Activated B cell treated with CpG ODN at 0.5 μM for 24 hours (primary cell): ENCODE data around the gene SMAD6. TPM values are rescaled to one million over a fixed set of nuclear protein-coding genes. Genes with fewer than 3 reads are reported as not detected.

Source experiments
- ATAC-seq: fragments of 200-7000 bp; cut with Tn5 transposase; one replicate; pipeline ENCODE4 v1.10.0; 2021; ENCODE audit warnings: low read depth, mild to moderate bottlenecking, moderate library complexity
- CTCF ChIA-PET: fragments of 350-600 bp; sonication (Branson Sonifier 250); formaldehyde crosslinking; loops from one replicate; lab custom pipeline; 2021; ENCODE audit warnings: antibody characterized with exemption; lab: Charles Lee
- POLR2A ChIA-PET: fragments of 350-600 bp; sonication (Branson Sonifier 250); formaldehyde crosslinking; loops from one replicate; lab custom pipeline; 2021; ENCODE audit warnings: antibody characterized with exemption; lab: Charles Lee
- DNase-seq: peaks from one replicate; pipeline ENCODE4 v3.0.0; 2022
- H3K27ac Mint-ChIP-seq: one replicate; pipeline ENCODE4 v1.8.0; 2020; ENCODE audit warnings: mixed read lengths
- H3K27me3 Mint-ChIP-seq: one replicate; pipeline ENCODE4 v1.8.0; 2021; ENCODE audit warnings: mixed read lengths
- H3K36me3 Mint-ChIP-seq: one replicate; pipeline ENCODE4 v1.8.0; 2021; ENCODE audit warnings: low read depth, mixed read lengths
- H3K4me1 Mint-ChIP-seq: one replicate; pipeline ENCODE4 v1.8.0; 2021; ENCODE audit warnings: mixed read lengths
- H3K4me3 Mint-ChIP-seq: one replicate; pipeline ENCODE4 v1.8.0; 2020; ENCODE audit warnings: mild to moderate bottlenecking, mixed read lengths
- H3K9me3 Mint-ChIP-seq: one replicate; pipeline ENCODE4 v1.8.0; 2020; ENCODE audit warnings: mixed read lengths
- intact Hi-C: fragments of 100-400 bp; cut with micrococcal nuclease; formaldehyde crosslinking; loops from one replicate; pipeline ENCODE4 v1.15.1; 2024
- total RNA-seq: library from RNA; stranded (reverse); gene quantifications from 2 replicates; pipeline ENCODE4 v1.2.3, GENCODE V29; 2022
- TF ChIP-seq, protein P1 (sequence below): fragments of 200-600 bp; IDR thresholded peaks from one replicate; pipeline ENCODE4 v1.8.0; 2022; ENCODE audit warnings: antibody characterized with exemption, mild to moderate bottlenecking

The SMAD6 gene
- total RNA-seq, 1 donor from 2014 or later, result 0.04 TPM

DNA sequence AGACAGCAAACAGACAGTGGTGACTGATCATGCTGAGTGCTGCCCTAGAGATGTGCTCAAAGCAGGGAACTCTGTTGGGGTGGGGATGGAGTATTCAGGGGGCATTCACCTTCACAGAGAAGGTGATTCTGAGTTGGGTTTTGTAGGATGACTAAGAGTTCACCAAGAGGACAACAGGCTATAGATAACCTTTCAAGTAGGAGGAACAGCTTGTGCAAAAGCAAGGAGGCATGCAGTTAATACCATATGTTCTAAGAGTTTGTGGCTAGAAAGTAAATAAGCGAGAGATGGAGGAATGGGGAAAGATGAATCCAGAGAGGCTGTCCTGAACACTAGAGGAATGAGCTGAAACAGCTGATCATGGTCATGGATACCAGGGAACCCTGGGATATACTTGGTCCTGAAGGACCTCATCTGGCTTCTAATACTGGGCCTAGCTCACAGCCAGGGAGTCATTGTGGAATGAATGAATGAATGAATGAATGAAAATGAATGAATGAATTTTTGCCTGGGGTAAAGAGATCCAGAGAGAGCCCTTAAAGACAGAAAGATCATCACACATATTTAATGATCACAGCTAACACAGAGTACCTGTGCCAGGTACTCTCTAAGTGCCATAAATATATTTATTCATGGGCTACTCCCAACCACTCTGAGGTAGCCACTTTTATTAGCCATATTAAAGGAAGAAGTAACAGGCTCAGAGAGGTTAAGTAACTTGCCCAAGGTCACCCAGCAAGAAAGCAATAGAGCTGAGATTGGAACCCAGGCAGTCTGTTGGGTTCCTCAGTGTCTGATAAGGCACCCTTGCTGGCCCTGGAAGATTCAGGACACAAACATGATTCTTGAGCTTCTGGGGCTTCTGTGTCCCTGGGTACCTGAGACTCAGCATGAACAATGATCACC lies 22.0 kb downstream of the SMAD6 start:
- ChIA-PET CTCF (interaction anchor here (1.2 kb wide), 1 partner anchor 127 kb away, joined by 3 read pairs; no protein-coding TSS in a partner anchor), POLR2A (no interaction called here)
- TF ChIP-seq, protein P1, sequence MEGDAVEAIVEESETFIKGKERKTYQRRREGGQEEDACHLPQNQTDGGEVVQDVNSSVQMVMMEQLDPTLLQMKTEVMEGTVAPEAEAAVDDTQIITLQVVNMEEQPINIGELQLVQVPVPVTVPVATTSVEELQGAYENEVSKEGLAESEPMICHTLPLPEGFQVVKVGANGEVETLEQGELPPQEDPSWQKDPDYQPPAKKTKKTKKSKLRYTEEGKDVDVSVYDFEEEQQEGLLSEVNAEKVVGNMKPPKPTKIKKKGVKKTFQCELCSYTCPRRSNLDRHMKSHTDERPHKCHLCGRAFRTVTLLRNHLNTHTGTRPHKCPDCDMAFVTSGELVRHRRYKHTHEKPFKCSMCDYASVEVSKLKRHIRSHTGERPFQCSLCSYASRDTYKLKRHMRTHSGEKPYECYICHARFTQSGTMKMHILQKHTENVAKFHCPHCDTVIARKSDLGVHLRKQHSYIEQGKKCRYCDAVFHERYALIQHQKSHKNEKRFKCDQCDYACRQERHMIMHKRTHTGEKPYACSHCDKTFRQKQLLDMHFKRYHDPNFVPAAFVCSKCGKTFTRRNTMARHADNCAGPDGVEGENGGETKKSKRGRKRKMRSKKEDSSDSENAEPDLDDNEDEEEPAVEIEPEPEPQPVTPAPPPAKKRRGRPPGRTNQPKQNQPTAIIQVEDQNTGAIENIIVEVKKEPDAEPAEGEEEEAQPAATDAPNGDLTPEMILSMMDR, result no peak
- Mint-ChIP-seq H3K27ac (no peak overlapping the region), H3K27me3 (peaks cover 15% of the 10 kb centered on the region), H3K4me1 (no peaks in the 10 kb centered on the region), H3K36me3 (no peaks in the 10 kb centered on the region), H3K9me3 (no peaks in the 10 kb centered on the region), H3K4me3 (no peak overlapping the region)
- DNase-seq (no peak), ATAC-seq (no peak)
- intact Hi-C loops, result no loop called here

DNA sequence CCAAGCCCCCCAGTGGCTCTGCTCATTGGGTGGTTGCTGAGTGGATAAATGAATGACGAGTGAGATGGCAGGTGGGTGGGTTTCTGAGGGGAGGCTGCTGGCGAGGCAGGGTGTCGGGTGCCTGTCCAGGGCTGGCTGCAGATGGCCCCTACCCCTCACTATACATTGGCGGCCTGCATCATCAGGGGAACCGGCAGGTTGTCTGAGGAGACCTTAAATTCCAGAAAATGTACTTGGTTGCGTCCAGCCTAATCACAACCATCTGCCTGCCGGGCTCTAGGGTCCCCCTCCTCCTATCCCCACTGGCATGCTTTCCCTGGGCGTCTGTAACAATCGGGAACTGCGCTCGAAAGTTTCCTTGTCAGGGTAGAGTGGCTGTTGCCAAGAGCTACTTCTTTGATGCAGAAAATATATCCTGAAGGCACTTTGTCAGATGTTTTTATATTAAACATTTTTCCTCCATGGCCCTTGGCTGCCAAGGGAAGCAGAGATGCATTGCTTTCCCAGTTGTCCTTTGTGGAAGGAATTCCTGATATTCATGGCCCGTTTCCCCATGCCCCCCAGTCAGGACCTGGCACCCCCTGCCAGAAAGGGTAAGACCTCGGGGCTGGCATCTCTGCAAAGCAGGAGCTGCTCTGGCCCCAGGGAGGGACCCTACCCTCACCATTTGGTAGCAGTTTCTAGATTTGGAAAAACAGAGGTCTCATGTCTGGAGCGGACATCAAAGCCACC lies 22.9 kb downstream of the SMAD6 start:
- POLR2A ChIA-PET, result no interaction called here
- Mint-ChIP-seq H3K9me3 (no peaks in the 10 kb centered on the region), H3K36me3 (no peaks in the 10 kb centered on the region), H3K4me3 (no peak overlapping the region), H3K27me3 (peaks cover 7% of the 10 kb centered on the region), H3K4me1 (no peaks in the 10 kb centered on the region), H3K27ac (no peak overlapping the region)
- intact Hi-C loops, result no loop called here
- ATAC-seq, result no peak
- TF ChIP-seq, protein P1, result no peak
- CTCF ChIA-PET, result no interaction called here
- DNase-seq, result no peak

DNA sequence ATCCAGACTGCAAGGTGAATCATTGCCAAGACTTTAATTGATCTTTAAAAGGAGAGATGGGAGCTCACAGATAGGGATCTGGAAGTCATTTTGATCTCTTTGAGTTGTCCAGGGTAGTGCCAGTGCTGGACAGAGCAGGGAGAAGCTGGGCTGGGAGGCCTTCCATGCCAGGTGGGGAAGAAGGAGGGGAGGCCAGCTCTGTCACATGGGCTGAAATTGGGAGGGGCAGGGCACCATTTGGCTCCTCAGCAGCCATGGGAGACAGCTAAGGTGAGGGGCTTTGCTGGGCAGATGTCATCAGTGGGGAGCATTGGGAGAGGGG lies 23.4 kb downstream of the SMAD6 start:
- TF ChIP-seq, protein P1, result no peak
- H3K4me1 Mint-ChIP-seq, result no peaks in the 10 kb centered on the region
- no peak overlapping the region for H3K4me3 Mint-ChIP-seq
- intact Hi-C loops, result no loop called here
- H3K36me3 Mint-ChIP-seq, result no peaks in the 10 kb centered on the region
- ATAC-seq (no peak), DNase-seq (no peak)
- ChIA-PET POLR2A (no interaction called here), CTCF (no interaction called here)
- H3K27me3 Mint-ChIP-seq, result peaks cover 7% of the 10 kb centered on the region
- H3K27ac Mint-ChIP-seq, result no peak overlapping the region
- no peaks in the 10 kb centered on the region for H3K9me3 Mint-ChIP-seq

DNA sequence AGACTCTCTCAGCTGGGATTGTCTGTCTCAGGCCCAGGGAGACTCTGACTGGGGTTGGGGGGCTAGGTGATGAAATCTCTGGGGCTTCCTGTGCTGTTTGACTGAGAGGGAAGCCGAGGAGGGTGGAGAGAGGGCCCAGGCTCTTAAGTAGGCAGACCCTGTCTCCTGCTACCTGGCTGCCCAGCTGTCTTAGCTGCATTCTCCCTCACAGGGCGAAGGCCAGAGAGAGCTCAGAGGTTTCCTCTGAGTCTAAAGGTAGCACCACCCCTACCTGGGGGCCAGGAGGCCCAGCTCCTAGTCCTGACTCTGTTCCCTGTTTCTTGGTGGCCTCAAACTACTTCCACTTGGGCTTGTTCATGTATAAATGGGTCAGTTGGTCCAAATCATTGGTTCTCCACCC lies 24.4 kb downstream of the SMAD6 start:
- peaks cover 2% of the 10 kb centered on the region for H3K27me3 Mint-ChIP-seq
- POLR2A ChIA-PET, result no interaction called here
- H3K4me1 Mint-ChIP-seq, result no peaks in the 10 kb centered on the region
- CTCF ChIA-PET, result no interaction called here
- no peak overlapping the region for H3K27ac Mint-ChIP-seq
- DNase-seq (no peak), ATAC-seq (no peak)
- TF ChIP-seq, protein P1, result no peak
- H3K4me3 Mint-ChIP-seq, result no peak overlapping the region
- no peaks in the 10 kb centered on the region for H3K36me3 Mint-ChIP-seq
- intact Hi-C loops, result no loop called here
- H3K9me3 Mint-ChIP-seq, result no peaks in the 10 kb centered on the region

DNA sequence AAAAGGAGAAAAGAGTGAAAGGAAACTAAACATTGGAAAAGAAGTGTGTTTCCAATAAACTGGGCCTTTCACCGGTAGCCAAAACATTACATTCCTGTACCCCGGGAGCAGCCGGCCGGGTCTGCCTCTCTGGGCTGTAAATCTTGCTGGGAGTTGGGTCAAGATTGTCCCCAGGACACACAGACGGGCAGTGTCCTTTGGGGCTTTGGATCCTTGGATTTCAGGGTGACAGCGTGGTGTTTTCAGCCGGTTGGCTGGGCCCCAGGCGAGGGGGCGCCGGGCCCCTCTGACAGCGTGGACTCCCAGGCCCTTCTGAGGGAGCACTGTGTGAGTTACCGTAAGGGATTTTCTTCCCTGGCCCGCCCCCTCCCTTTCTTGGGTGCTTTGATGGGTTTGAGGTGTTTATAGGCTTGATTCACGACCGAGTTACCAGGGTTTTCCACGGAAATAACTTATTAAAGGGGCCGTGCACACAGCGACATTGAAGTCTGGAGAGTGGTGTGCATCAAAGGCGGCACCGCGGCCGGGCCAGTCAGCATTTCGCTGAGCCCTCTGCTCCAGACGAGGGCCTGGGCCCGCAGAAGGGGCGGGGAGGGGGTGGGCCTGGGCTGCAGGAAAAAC lies 27.4 kb downstream of the SMAD6 start:
- no peak overlapping the region for H3K4me3 Mint-ChIP-seq
- ATAC-seq (no peak), DNase-seq (no peak)
- ChIA-PET POLR2A (no interaction called here), CTCF (no interaction called here)
- TF ChIP-seq, protein P1, result no peak
- intact Hi-C loops, result no loop called here
- H3K36me3 Mint-ChIP-seq, result no peaks in the 10 kb centered on the region
- H3K27me3 Mint-ChIP-seq, result peaks cover 2% of the 10 kb centered on the region
- no peaks in the 10 kb centered on the region for H3K4me1 Mint-ChIP-seq
- H3K9me3 Mint-ChIP-seq, result no peaks in the 10 kb centered on the region
- H3K27ac Mint-ChIP-seq, result no peak overlapping the region
